Ishikawa (cell line): ENCODE data around the gene CDK7.

Source experiments
- CEBPB ChIP-seq: IDR thresholded peaks from 2 replicates; pipeline ENCODE4 v1.6.1; 2012
- CREB1 ChIP-seq: IDR thresholded peaks from 2 replicates; pipeline ENCODE4 v1.6.1; 2012; ENCODE audit warnings: low read depth
- EGR1 ChIP-seq: IDR thresholded peaks from 2 replicates; pipeline ENCODE4 v1.6.1; 2012
- EP300 ChIP-seq: IDR thresholded peaks from 2 replicates; pipeline ENCODE4 v1.6.1; 2012; ENCODE audit warnings: borderline replicate concordance
- FOXM1 ChIP-seq: IDR thresholded peaks from 2 replicates; pipeline ENCODE4 v1.6.1; 2012; ENCODE audit warnings: low read depth, borderline replicate concordance
- NFIC ChIP-seq: IDR thresholded peaks from 2 replicates; pipeline ENCODE4 v1.6.1; 2012
- RAD21 ChIP-seq: IDR thresholded peaks from 2 replicates; pipeline ENCODE4 v1.6.1; 2012; ENCODE audit warnings: low read depth
- TAF1 ChIP-seq: IDR thresholded peaks from 2 replicates; pipeline ENCODE4 v1.6.1; 2012; ENCODE audit warnings: low read depth, mild to moderate bottlenecking
- TCF12 ChIP-seq: IDR thresholded peaks from 2 replicates; pipeline ENCODE4 v1.6.1; 2012; ENCODE audit warnings: low read depth
- TEAD4 ChIP-seq: IDR thresholded peaks from 2 replicates; pipeline ENCODE4 v1.6.1; 2012
- YY1 ChIP-seq: IDR thresholded peaks from 2 replicates; pipeline ENCODE4 v1.6.1; 2012; ENCODE audit warnings: low read depth
- ZBTB7A ChIP-seq: IDR thresholded peaks from 2 replicates; pipeline ENCODE4 v1.6.1; 2012; ENCODE audit warnings: low read depth
- TF ChIP-seq, protein P1 (sequence below): IDR thresholded peaks from 2 replicates; pipeline ENCODE4 v1.6.1; 2012
- TF ChIP-seq, protein P2 (sequence below): IDR thresholded peaks from 2 replicates; pipeline ENCODE4 v1.6.1; 2012; ENCODE audit warnings: low read depth, mild to moderate bottlenecking
- TF ChIP-seq, protein P3 (sequence below): IDR thresholded peaks from 2 replicates; pipeline ENCODE4 v1.6.1; 2012

Gene CDK7

DNA sequence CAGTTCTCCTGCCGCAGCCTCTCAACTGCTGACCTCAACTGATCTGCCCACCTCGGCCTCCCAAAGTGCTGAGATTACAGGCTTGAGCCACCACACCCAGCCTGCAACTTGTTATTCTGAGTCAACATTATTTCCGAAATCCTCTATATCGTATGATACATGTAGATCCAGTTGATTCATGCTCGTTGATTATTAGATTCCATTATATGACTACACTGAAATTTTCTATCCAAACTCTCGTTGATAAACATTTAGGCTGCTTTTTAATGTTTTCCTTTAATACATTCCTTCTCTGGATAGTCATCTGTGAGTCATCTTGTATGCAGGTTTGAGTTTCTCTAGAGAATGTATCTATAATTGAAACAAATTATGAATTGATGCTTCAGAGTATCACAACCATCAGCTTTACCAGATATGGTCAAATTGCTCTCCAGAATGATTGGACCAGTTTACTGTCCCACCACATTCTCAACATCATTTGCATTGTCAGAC is 4.1 kb downstream of the CDK7 start:
- TF ChIP-seq RAD21 (no peak), TEAD4 (no peak), FOXM1 (no peak), TAF1 (no peak), YY1 (no peak), TCF12 (no peak), CEBPB (no peak), ZBTB7A (no peak)
- TF ChIP-seq, protein P1, sequence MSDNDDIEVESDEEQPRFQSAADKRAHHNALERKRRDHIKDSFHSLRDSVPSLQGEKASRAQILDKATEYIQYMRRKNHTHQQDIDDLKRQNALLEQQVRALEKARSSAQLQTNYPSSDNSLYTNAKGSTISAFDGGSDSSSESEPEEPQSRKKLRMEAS, result no peak
- TF ChIP-seq, protein P2, sequence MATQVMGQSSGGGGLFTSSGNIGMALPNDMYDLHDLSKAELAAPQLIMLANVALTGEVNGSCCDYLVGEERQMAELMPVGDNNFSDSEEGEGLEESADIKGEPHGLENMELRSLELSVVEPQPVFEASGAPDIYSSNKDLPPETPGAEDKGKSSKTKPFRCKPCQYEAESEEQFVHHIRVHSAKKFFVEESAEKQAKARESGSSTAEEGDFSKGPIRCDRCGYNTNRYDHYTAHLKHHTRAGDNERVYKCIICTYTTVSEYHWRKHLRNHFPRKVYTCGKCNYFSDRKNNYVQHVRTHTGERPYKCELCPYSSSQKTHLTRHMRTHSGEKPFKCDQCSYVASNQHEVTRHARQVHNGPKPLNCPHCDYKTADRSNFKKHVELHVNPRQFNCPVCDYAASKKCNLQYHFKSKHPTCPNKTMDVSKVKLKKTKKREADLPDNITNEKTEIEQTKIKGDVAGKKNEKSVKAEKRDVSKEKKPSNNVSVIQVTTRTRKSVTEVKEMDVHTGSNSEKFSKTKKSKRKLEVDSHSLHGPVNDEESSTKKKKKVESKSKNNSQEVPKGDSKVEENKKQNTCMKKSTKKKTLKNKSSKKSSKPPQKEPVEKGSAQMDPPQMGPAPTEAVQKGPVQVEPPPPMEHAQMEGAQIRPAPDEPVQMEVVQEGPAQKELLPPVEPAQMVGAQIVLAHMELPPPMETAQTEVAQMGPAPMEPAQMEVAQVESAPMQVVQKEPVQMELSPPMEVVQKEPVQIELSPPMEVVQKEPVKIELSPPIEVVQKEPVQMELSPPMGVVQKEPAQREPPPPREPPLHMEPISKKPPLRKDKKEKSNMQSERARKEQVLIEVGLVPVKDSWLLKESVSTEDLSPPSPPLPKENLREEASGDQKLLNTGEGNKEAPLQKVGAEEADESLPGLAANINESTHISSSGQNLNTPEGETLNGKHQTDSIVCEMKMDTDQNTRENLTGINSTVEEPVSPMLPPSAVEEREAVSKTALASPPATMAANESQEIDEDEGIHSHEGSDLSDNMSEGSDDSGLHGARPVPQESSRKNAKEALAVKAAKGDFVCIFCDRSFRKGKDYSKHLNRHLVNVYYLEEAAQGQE, result no peak

DNA sequence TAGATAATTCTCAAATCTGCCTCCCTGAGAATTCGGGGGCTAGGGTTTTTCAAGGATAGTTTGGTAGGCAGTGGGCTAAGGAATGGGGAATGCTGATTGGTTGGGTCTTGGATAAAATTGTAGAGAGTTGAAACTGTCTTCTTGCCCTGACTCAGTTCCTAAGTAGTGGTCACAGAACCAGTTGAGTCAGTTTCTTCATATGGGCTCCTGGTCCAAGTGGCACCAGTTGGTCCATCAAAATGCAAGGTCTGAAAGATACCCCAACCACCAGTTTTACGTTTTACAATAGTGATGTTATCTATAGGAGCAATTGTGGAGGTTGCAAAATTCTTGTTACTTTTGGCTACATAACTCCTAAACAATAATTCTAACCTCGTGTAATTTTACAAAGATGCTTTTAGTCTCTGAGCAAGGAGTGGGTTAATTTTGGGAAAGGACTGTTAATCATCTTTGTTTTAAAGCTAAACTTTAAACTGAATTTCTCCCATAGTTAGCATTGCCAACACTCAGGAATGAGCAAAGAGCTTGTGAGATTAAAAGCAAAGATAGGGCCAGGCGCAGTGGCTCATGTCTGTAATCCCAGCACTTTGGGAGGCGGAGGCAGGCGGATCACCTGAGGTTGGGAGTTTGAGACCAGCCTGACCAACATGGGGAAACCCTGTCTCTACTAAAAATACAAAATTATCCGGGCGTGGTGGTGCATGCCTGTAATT is 7.7 kb downstream of the CDK7 start:
- no peak for TF ChIP-seq TCF12
- TF ChIP-seq CREB1, result no peak
- no peak for TF ChIP-seq EGR1
- TF ChIP-seq TEAD4, result no peak
- no peak for TF ChIP-seq TAF1
- no peak for TF ChIP-seq FOXM1
- no peak for TF ChIP-seq RAD21
- no peak for TF ChIP-seq ZBTB7A
- TF ChIP-seq, protein P3, sequence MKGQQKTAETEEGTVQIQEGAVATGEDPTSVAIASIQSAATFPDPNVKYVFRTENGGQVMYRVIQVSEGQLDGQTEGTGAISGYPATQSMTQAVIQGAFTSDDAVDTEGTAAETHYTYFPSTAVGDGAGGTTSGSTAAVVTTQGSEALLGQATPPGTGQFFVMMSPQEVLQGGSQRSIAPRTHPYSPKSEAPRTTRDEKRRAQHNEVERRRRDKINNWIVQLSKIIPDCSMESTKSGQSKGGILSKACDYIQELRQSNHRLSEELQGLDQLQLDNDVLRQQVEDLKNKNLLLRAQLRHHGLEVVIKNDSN, result no peak
- TF ChIP-seq, protein P2, result no peak
- TF ChIP-seq, protein P1, result no peak
- TF ChIP-seq EP300, result no peak
- no peak for TF ChIP-seq YY1
- no peak for TF ChIP-seq NFIC
- no peak for TF ChIP-seq CEBPB

DNA sequence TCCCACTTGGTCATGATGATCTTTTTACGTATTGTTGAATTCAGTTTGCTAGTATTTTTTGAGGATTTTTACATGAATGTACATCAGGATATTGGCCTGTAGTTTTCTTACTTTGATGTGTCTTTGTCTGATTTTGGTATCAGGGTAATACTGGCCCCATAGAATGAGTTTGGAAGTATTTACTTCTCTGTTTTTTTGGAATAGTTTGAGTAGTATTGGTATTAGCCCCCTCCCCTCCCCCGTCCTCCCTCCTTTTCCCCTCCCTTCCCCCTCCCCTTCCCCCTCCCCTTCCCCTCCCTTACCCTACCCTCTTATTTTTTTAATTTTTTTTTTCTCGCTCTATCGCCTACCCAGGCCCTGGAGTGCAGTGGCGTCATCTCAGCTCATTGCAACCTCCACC is 10.3 kb downstream of the CDK7 start:
- TF ChIP-seq EGR1 (no peak), CREB1 (no peak), ZBTB7A (no peak), TCF12 (no peak), TAF1 (no peak), TEAD4 (no peak), CEBPB (no peak), NFIC (no peak), RAD21 (no peak), FOXM1 (no peak), YY1 (no peak), EP300 (no peak)
- TF ChIP-seq, protein P2, result no peak
- TF ChIP-seq, protein P3, result no peak
- TF ChIP-seq, protein P1, result no peak

DNA sequence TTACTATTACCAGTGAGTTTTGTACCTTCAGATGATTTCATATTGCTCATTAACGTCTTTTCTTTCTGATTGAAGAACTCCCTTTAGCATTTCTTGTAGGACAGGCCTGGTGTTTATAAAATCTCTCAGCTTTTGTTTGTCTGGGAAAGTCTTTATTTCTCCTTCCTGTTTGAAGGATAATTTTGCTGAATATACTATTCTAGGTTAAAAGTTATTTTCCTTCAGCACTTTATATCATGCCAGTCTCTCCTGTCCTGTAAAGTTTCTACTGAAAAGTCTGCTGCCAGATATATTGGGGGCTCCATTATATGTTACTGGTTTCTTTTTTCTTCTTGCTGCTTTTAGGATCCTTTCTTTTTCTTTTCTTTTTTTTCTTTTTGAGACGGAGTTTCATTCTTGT is 13.3 kb downstream of the CDK7 start:
- TF ChIP-seq CREB1, result no peak
- no peak for TF ChIP-seq NFIC
- TF ChIP-seq RAD21, result no peak
- TF ChIP-seq EP300, result no peak
- no peak for TF ChIP-seq EGR1
- TF ChIP-seq, protein P2, result no peak
- TF ChIP-seq, protein P3, result no peak
- no peak for TF ChIP-seq TCF12
- TF ChIP-seq ZBTB7A, result no peak
- TF ChIP-seq YY1, result no peak
- no peak for TF ChIP-seq TAF1
- TF ChIP-seq TEAD4, result no peak
- no peak for TF ChIP-seq CEBPB
- TF ChIP-seq, protein P1, result no peak
- TF ChIP-seq FOXM1, result no peak
